ENCODE measurements around the gene ROBO2.

Gene ROBO2

DNA sequence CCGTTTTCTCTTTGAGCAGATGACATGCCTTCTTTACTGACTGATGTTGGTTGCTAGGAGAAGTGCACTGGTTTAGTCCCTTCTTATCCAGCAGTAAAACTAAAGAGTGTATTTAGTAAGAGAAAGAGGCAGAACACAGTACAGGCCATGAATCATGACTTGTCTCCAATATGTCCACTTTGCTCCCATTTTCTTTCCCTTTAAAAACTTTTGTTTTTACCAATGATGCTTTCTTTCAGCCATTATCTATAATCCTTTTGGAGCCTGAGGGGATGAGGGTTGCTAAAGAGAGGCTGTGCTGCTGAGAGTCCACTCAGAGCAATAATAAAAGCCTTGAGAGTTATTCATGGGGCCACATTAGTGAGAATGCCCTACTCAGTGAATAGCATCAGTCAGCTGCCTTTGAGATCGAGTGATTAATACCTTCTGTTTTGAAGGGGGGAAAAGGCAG is 12.2 kb downstream of the ROBO2 start:
- no peak for DNase-seq (ENCODE audit: low spot score)

DNA sequence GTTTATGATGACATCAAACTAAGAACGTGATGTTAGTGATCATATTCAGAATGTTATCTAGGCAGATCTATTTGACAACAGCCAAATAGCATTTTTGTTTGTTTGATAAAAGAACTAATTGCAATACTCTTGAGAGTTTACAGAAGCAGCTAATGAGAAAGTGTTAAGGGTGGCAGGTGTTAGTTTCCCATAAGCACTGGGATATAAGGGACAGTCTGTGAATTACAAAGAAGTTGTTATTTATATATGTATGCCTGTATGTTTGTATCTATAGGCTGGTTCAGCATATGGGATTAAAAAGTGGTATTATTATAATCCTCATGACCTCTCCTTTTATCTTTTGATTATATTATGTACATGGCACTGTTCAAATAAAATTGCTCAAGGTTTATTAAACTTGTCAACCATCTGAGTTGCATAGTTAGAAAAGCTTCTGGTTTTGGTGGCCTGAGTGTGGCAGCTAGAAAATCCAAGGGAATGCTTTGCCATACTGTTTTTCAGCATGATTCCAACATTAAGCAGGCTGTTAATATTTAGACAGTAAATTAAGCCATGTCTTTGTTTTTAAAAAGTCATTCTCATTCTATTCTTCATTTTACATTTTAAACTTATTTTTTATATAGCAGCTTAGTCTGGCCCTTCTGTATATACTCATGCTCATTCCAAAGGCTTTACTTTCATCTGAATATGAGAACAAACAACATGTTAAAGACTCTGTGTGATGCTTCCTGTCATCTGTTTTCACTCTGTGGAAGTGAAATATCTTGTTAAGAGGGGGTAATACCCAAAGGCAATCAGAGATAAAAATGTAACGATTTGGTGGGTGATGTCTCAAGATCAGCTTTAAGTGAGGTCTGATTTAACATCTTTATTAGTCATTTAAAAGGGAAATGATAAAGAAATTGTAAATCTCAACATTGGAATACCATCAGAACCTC is 13.1 kb downstream of the ROBO2 start:
- DNase-seq (ENCODE audit: low spot score): no peak

DNA sequence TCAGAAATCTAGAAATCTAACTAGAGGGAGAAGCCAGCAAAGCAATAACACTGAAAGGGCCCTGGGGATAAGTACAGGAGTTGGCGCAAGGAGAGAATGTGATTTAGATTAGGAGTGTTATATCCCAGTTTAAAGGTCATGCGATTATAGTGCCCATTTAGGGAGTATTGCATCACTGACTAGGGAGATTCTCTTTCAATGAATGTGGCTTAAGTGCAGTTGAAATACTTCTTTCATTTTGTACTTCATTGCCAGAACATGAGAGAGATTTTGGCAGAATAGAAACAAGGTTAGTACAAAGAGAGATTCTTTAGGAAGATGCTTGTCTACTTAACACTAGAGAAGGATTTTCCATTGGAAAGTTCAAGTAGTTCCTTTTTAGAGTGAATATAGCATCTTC is 13.9 kb downstream of the ROBO2 start:
- no peak for DNase-seq (ENCODE audit: low spot score)

DNA sequence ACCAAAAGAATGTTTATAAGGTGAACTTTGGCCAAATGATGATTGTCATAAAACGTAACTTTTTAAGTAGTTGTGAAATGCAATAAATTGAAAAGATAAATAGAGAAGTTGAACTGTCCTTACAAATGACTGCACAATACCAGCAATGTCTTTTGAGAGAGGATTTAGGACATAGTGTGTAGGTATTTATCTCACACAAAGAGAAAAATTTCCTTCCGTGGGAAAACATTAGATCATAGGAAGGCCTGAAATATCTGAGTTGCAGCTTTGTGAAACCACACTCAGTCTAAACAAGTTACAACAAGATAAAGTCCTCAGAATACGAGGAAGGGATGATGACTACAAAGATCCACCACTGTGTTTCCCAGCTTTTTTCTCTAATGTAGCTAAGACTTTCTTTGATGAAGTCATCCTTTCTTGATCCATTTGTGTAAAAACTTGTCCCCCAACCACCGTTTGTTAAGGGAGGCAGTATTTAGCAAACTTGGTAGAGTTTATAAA is 16.0 kb downstream of the ROBO2 start:
- DNase-seq (ENCODE audit: low spot score): no peak

DNA sequence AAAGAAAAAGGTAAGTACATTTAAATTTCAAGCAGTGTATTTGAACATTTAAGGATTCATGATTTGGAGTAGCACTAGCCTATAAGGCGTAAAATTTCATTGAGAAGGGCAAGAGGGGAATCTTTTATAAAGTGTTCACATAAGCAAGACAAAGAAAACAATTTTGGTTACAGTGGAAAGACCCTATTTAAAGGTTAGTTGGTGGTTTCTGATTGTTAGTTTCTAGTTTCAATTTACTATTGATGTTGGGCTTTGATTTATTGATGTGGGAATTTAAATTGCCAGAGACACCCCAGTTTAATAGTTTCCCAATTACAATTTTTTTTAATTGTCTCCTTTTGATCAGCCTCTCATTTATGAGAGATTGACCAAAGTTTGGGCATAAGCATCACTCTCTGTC is 19.5 kb downstream of the ROBO2 start:
- no peak for DNase-seq (ENCODE audit: low spot score)

DNA sequence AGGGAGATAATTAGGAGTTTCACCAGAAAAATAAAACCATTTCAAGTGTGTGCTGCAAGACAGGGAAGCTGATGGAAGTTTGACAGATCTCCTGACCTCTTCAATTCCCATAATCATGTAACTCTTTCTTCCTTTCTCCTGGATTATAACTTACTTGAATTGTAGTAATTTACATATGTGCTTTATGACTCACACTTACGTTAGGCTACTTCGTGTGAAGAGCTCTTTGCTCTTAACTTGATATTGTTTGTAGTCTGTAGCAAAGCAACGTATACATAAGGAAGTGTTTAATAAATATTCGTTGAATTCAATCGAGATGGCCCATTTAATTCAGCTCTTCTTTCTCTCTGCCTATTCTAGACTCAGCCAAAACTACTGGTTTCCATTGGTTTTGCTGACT is 23.5 kb downstream of the ROBO2 start:
- DNase-seq (ENCODE audit: low spot score): no peak

DNA sequence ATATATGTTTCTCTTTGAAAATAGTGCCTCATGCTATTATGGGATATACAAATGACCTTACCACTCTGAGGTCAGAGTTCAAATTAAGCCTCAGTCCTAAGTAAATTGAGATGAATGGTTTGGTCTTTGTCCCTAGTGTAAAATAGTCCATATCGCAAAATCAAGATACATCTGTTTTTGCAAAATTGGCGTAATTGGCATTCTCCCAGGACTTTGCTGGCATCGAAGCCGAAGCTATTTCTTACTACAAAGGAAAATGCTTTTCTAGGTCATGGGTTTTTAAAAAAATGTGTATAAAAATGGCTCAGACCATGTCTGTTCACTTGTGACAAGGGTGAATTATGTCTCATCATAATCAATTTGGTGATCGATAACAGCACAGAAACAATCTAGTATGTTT is 25.9 kb downstream of the ROBO2 start:
- DNase-seq (ENCODE audit: low spot score): no peak

DNA sequence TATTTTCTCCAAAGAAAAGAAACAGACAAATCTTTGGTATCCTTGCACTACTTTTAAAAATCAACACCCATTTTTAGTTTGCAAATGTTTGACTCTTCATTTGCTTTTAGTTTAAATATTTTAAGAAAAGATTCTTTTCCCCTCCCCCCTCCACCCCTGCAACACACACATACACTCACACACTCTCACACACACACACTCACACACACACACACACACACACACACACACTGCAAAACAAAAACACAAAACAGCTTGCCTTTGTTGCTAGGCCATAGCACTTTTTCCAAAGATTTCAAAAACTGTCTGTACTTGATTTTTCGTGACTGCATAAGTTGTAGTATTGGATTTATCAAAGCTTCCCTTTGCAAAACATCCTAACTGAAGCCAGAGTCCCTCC is 26.9 kb downstream of the ROBO2 start:
- DNase-seq (ENCODE audit: low spot score): no peak

DNA sequence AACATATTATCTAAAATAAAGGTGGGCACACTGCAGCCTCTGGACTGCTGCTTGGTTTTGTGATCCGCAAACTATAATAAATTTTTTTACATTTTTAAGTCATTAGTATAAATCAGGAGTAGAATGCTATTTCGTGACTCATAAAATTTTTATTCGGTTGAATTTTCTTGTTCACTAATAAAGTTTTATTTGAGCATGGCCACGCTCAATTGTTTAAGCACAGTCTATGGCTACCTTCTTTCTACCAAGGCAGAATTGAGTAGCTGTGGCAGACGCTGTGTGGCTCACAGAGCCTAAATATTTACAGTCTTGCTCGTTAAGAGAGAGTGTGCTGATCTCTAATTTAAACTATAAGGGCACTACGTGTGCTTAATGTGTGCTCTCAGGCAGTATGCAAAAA is 28.9 kb downstream of the ROBO2 start:
- no peak for DNase-seq (ENCODE audit: low spot score)

DNA sequence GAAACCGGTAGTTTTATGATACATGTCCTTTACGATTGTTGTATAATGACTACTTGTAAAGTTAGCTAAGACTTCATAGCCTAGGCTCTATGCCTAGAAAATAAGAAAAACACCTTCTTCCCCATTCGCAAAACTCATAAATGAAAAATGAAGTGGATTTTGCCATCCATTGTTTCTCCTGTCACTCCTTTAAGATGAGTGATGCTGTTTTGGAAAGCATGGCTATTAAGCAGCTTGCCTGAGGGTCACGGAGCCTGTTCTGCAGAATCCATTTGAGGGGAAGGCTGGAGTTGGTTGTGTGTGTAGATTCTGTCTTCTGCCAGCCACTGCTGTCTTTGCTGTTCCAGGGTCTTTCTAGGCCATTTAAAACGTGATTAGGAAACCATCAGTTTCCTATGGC is 31.5 kb downstream of the ROBO2 start:
- no peak for DNase-seq (ENCODE audit: low spot score)

DNA sequence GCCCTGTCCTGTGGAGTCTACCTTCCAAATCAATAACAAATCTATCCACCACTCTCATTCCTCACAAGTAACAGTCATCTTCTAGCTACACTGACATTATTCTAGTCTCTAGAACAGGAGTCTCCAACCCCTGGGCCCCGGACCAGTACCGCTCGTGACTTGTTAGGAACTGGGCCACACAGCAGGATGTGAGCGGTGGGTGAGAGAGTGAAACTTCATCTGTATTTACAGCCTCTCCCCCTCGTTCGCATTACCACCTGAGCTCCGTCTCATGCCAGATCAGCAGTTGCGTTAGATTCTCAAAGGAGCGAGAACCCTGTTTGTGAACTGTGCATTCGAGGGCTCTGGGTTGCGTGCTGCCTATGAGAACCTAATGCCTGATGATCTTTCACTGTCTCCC is 31.9 kb downstream of the ROBO2 start:
- no peak for DNase-seq (ENCODE audit: low spot score)

DNA sequence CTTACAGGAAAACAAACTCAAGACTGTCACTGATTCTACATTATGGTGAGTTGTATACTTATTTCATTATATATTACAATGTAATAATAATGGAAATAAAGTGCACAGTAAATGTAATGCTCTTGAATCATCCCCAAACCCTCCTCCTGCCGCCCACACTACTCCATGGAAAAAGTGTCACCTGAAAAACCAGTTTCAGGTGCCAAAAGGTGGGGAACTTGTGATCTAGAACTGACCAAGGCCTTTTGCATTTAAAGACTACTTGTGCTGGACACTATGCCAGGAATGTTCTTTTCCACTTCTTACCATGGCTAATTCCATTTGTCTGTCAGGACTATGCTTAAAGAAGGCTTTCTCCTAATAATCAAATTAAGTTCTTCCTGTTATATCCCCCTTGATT is 32.3 kb downstream of the ROBO2 start:
- no peak for DNase-seq (ENCODE audit: low spot score)

DNA sequence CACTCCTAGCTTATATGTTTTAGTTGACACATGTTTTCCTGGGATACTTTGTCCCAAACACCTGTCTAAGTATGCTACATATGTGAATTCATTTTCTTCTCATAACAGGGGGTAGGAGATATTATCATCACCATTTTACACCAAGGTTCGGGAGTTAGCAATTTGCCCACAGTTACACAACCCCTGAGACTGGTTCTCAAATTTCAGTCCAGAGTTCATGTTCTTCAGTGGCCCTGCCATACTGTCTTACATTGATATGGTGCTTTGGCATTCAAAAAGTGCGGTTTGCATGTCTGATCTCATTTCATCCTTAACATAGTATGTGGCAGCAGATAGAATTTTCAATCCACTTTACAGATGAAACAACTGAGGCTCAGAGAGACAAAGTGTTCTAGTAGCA is 38.4 kb downstream of the ROBO2 start:
- no peak for DNase-seq (ENCODE audit: low spot score)

DNA sequence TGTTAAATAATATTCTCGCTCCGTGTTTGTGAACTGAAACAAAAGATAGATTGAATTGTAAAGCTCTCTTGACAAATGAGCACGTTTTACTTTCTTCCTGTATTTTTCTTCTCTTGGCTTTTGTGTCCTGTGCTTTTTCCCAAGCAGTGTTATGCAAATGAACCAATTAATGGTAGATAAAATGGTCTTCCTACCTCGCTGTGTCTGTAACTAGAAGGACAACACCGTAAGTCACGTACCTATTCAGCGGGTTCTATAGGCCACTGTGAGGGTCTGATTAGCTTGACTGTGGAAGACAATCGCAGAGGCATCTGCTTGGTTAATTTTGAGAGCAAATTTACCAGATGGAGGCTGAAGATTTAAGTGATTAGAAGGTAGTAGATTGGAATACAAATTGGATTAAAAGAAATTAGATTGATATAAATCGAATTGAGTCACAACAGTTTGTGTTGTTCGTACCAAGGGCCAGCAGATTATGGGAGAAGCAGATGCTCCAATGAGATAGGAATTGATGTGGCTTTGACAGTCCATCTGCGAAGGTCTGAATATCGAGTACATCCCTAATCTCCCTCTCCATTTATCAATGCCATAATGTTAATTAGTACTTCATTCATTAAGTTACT is 40.2 kb downstream of the ROBO2 start:
- DNase-seq (ENCODE audit: low spot score): no peak

DNA sequence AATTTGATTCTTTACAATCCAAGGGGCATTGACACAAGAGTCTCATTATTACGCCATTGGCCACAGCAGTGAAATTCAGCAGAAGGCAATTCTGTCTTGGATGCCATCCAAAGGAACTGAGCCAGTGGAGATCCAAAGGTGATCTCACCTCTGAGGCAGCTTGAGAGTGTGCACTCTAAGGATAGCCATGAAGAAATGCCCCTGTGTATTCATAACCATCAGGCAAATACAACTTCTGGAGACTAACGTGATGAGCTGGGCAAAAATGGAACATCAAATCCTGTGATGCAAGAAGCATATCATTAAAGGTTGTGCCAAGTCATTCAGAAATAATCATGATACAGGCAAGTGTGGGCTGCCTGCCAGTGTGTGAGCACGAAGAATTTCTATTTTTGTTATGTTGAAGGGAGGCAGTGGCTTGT is 41.4 kb downstream of the ROBO2 start:
- DNase-seq (ENCODE audit: low spot score): no peak

DNA sequence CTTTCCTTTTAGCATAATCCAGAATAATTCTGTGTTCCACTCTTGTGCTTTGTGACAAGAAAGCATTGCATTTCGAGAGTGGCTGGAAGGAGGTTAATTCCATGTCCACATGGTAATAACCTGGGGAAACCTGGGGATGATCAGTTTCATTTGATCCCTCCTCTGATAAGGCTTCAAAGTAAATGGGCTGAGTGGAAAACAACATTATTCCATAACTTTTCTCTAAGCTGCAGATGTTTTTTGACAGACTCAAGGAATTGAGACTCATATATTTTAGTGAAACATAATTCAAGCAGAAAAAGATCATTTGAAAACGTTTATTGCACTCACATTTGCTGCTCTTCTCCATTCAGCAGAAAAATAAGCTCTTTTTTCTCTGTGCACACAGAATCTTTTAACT is 44.6 kb downstream of the ROBO2 start:
- DNase-seq (ENCODE audit: low spot score): no peak

DNA sequence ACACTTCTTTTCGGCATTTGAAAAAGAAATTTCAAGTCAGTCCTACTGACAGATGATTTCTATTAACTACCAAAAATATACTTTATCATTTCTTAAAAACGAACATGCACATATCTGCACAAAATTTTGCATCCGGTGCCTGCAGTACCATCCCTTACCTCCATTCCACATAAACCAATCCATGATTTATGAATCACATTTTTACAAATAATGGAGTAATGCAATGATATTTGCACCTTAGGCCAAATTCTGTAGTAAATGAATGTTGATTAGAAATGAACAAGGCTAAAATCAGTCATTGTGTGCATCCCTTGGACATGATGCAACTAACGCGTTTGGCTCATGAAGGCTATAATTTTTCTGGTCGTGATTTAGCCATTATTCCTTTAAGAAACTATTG is 46.5 kb downstream of the ROBO2 start:
- DNase-seq (ENCODE audit: low spot score): no peak

DNA sequence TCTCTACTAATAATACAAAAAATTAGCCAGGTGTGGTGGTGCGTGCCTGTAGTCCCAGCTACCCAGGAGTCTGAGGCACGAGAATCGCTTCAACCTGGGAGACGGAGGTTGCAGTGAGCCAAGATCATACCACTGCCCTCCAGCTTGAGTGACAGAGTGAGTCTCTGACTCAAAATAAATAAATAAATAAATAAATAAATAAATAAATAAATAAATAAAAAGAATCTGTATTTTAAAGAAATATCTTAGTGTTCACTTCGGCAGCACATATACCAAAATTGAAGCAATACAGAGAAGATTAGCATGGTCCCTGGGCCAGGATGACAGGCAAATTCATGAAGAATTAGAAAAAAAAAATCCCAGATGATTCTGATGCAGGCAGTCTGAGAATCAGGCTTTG is 51.9 kb downstream of the ROBO2 start:
- DNase-seq (ENCODE audit: low spot score): no peak

DNA sequence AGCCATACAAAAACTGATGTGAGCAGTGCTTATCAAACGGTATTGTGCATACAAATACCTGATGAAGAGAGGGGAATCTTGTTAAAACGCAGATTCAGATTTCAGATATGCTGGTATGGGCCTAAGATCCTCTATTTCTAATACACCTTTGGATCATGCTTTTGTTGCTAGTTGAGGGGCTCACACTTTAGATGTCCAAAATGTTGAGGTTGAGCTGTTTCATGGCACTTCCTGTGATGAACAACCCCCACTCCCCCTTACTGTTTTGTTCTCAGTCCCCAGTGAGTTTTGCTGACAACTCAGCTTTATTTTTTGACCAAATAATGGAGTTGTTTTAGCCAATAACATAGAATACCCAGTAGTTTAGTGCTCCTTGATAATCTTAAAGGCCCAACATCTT is 53.2 kb downstream of the ROBO2 start:
- no peak for DNase-seq (ENCODE audit: low spot score)

DNA sequence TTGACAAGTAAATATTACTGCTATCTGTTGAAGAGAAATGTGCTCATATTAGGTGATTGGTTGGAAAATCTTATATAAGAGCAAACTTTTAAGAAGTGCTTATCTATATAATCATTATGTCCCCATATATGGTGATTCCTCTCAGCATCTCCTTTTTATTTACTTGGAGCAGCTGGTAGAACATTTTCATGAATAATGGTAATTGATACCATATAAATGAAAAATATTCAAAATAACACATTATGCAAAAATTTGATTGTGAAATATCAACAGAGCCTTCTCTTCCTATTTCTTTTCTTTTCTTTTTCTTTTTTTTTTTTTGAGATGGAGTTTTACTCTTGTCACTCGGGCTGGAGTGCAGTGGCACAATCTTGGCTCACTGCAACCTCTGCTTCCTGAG is 56.2 kb downstream of the ROBO2 start:
- DNase-seq (ENCODE audit: low spot score): no peak

DNA sequence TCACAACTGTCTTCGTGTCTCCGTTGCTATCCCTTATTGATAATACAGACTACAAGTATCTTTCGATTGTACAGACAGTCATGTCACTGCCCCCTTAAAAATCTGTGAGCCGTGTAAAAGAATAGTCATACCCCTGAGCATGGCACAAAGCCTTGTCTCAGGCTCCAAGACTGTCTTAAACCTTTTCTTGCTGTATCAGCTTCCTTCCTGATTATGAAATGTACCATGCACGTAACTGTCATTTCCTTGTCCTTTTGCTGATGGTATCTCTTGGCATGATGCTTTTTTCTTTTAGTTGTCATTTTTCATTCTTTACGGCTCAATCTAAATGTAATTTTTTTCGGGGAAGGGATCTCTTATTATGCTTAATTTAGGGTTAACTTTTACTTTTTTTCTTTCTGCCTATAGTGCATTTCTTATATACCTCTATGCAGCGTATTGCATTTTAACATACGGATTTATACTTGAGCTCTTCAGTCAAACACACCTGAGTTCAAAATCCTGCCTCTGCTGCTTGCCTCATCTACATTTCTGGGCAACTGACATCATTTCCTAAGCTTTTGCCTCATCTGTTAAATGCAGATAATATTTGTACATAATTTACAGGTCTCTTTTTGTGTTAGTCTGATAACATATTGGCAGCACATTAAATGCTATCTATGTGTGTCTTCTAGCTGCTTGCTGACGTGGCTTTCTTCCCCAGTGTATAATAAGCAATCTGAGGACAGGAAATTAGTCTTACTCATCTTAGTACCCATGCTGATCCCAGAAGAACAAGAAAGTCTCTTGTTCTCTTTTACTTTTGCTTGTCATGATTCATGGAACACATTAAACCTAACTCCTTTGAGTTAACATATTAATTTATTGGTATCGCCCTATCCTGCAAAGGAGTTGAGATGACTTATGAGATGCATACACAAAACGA is 57.3 kb downstream of the ROBO2 start:
- no peak for DNase-seq (ENCODE audit: low spot score)

All from left forelimb (tissue), 1 donor.